Inflammatory macrophage (primary cell): ENCODE measurements around the gene PLCXD3.

ENCODE experiments used
- DNase-seq, 2 donors: peaks; one replicate each; pipeline ENCODE4 v3.0.0-alpha.2; 2020 to 2022

The PLCXD3 gene

GRCh38 chr5:41412496-41412895, 97.9 kb downstream of the PLCXD3 start:
- no peak for DNase-seq

- DNase-seq, result no peak
These were observed 99.7 kb downstream of the PLCXD3 start for GRCh38 chr5:41410737-41411136.

- no peak for DNase-seq
These were observed 100.1 kb downstream of the PLCXD3 start for GRCh38 chr5:41410307-41410706.

GRCh38 chr5:41408676-41409443, 101.5 kb downstream of the PLCXD3 start:
- no peak for DNase-seq

GRCh38 chr5:41406936-41407335, 103.5 kb downstream of the PLCXD3 start:
- no peak for DNase-seq

GRCh38 chr5:41406424-41406823, 104.0 kb downstream of the PLCXD3 start:
- no peak for DNase-seq

- DNase-seq, result no peak
These were observed 105.6 kb downstream of the PLCXD3 start for GRCh38 chr5:41404757-41405156.

GRCh38 chr5:41403846-41404245, 106.6 kb downstream of the PLCXD3 start:
- DNase-seq, result no peak

GRCh38 chr5:41402845-41403244, 107.6 kb downstream of the PLCXD3 start:
- DNase-seq, result no peak

- DNase-seq, result no peak
These were observed 110.6 kb downstream of the PLCXD3 start for GRCh38 chr5:41399839-41400238.

GRCh38 chr5:41392016-41392415, 118.4 kb downstream of the PLCXD3 start:
- no peak for DNase-seq

GRCh38 chr5:41374631-41375030, 135.8 kb downstream of the PLCXD3 start:
- no peak for DNase-seq

- no peak for DNase-seq
These were observed 137.2 kb downstream of the PLCXD3 start for GRCh38 chr5:41373230-41373629.

- DNase-seq, result no peak
These were observed 138.7 kb downstream of the PLCXD3 start for GRCh38 chr5:41371738-41372137.

- DNase-seq, result no peak
These were observed 139.9 kb downstream of the PLCXD3 start for GRCh38 chr5:41370482-41370881.

GRCh38 chr5:41369799-41370198, 140.6 kb downstream of the PLCXD3 start:
- no peak for DNase-seq

- DNase-seq, result no peak
These were observed 142.2 kb downstream of the PLCXD3 start for GRCh38 chr5:41368158-41368557.

- DNase-seq, result no peak
These were observed 145.0 kb downstream of the PLCXD3 start for GRCh38 chr5:41365369-41365768.

- no peak for DNase-seq
These were observed 146.1 kb downstream of the PLCXD3 start for GRCh38 chr5:41364346-41364745.

GRCh38 chr5:41363343-41363986, 146.9 kb downstream of the PLCXD3 start:
- no peak for DNase-seq

GRCh38 chr5:41356786-41357185, 153.6 kb downstream of the PLCXD3 start:
- DNase-seq, result no peak

GRCh38 chr5:41349846-41350245, 160.6 kb downstream of the PLCXD3 start:
- no peak for DNase-seq

- DNase-seq, result no peak
These were observed 162.8 kb downstream of the PLCXD3 start for GRCh38 chr5:41347569-41347968.

GRCh38 chr5:41346609-41347008, 163.8 kb downstream of the PLCXD3 start:
- DNase-seq, result no peak
